Lower leg skin (tissue), 3 donors: ENCODE measurements around the gene OGN.

Experiments
- POLR2A ChIP-seq, 2 donors: fragments of 450-650 bp; IDR thresholded peaks; one replicate each; pipeline ENCODE4 v1.6.1; 2016 to 2017; ENCODE audit warnings: antibody characterized with exemption in 2 of 2, mild to moderate bottlenecking in 1 of 2, moderate library complexity in 1 of 2
- TF ChIP-seq, protein P1 (sequence below), 3 donors: fragments of 450-650 bp; IDR thresholded peaks; one replicate each; pipeline ENCODE4 v1.5.1; 2016; ENCODE audit warnings: antibody characterized with exemption in 3 of 3, mild to moderate bottlenecking in 3 of 3, moderate library complexity in 2 of 3

DNA sequence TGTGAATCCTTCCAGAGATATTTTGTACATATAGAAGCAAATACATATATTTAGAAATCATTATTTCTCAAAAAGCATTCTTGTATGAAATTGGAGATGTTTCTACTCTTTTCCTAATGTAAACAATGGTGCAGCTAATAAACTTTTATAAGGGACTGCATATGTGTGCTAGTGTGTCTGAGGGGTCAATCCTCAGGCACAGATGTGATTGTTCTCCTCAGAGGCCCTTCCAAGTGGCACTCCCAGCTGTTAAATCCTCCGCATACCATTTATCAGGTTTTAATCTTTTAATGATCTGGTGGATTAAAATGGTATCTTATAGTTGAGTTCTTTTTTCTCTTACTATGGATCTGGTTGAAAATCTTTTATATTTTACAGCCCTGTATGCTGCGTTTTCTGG lies 25.5 kb upstream of the OGN start:
- TF ChIP-seq, protein P1, sequence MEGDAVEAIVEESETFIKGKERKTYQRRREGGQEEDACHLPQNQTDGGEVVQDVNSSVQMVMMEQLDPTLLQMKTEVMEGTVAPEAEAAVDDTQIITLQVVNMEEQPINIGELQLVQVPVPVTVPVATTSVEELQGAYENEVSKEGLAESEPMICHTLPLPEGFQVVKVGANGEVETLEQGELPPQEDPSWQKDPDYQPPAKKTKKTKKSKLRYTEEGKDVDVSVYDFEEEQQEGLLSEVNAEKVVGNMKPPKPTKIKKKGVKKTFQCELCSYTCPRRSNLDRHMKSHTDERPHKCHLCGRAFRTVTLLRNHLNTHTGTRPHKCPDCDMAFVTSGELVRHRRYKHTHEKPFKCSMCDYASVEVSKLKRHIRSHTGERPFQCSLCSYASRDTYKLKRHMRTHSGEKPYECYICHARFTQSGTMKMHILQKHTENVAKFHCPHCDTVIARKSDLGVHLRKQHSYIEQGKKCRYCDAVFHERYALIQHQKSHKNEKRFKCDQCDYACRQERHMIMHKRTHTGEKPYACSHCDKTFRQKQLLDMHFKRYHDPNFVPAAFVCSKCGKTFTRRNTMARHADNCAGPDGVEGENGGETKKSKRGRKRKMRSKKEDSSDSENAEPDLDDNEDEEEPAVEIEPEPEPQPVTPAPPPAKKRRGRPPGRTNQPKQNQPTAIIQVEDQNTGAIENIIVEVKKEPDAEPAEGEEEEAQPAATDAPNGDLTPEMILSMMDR (IDR thresholded peaks at IDR 0.05), result no peak
- TF ChIP-seq POLR2A (IDR thresholded peaks at IDR 0.05), result no peak
